OCI-LY7 (cell line): ENCODE data around the gene FUT8.

Source experiments
- CTCF ChIP-seq: fragments of 200-600 bp; sonication (generic); conservative IDR thresholded peaks from 2 replicates; pipeline ENCODE4 v1.5.1; 2014; ENCODE audit warnings: mild to moderate bottlenecking, antibody characterized with exemption, low read length, moderate library complexity, mixed read lengths
- EZH2phosphoT487 ChIP-seq: fragments of 200-600 bp; sonication (generic); IDR thresholded peaks from 2 replicates; pipeline ENCODE4 v1.6.1; 2018; ENCODE audit warnings: low read depth, borderline replicate concordance, mild to moderate bottlenecking, mixed run types, antibody characterized with exemption, low read length, moderate library complexity, mixed read lengths

- TF ChIP-seq CTCF (no peak), EZH2phosphoT487 (no peak)
These were observed 12.0 kb downstream of the FUT8 start for GRCh38 chr14:65424531-65424930.
